Measurements from ENCODE around the gene LMO3.

DNA sequence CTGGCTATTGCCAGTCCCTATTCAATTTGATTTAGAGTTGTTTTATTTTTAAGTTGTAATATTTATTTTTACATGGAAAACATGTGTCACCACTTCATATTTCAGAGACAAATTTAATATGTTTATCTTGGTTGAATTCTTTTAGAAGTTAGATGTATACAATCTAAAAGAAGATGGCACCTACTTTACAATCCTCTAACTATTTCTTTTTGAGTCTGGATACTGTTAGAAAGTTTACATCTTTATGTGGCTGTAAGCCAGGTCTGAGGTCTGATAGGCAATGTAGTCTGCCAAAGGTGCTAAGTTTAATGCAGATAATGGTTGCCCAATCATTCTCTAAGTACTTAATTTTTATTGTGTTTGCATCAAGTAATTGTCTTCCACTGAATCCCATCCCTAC, 7.2 kb upstream of the LMO3 start:
- TF ChIP-seq, protein P1, sequence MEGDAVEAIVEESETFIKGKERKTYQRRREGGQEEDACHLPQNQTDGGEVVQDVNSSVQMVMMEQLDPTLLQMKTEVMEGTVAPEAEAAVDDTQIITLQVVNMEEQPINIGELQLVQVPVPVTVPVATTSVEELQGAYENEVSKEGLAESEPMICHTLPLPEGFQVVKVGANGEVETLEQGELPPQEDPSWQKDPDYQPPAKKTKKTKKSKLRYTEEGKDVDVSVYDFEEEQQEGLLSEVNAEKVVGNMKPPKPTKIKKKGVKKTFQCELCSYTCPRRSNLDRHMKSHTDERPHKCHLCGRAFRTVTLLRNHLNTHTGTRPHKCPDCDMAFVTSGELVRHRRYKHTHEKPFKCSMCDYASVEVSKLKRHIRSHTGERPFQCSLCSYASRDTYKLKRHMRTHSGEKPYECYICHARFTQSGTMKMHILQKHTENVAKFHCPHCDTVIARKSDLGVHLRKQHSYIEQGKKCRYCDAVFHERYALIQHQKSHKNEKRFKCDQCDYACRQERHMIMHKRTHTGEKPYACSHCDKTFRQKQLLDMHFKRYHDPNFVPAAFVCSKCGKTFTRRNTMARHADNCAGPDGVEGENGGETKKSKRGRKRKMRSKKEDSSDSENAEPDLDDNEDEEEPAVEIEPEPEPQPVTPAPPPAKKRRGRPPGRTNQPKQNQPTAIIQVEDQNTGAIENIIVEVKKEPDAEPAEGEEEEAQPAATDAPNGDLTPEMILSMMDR (IDR thresholded peaks at IDR 0.05; ENCODE audit: extremely low read depth in 1 of 2, insufficient read depth in 1 of 2, low read depth in 1 of 2, low read length in 2 of 2): no peak
- TF ChIP-seq POLR2AphosphoS5 (IDR thresholded peaks at IDR 0.05; ENCODE audit: insufficient read depth, low read depth, low read length) (no peak), POLR2A (IDR thresholded peaks at IDR 0.05; ENCODE audit: low read depth, low read length) (no peak), JUN (IDR thresholded peaks at IDR 0.05; ENCODE audit: borderline replicate concordance, insufficient read depth, insufficient read length, low read depth) (no peak), FOS (IDR thresholded peaks at IDR 0.05; ENCODE audit: borderline replicate concordance, insufficient read depth, low read length) (no peak), EZH2 (IDR thresholded peaks at IDR 0.05; ENCODE audit: borderline replicate concordance, low read depth, low read length, severe bottlenecking) (no peak), GATA2 (IDR thresholded peaks at IDR 0.05; ENCODE audit: insufficient read depth, insufficient read length, low read depth, low read length) (no peak)
- TF ChIP-seq, protein P2, sequence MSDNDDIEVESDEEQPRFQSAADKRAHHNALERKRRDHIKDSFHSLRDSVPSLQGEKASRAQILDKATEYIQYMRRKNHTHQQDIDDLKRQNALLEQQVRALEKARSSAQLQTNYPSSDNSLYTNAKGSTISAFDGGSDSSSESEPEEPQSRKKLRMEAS (IDR thresholded peaks at IDR 0.05; ENCODE audit: insufficient read depth, insufficient read length): no peak

Data from endothelial cell of umbilical vein (primary cell).